NCI-H2171 treated with DMSO at 0.1 percent for 48 hours (cell line): ENCODE data around the gene SLC4A1AP.
"Not testable (repeated sequence)": the region's sequence is repeated elsewhere in the genome, so short reads cannot be mapped to it uniquely, and the experiment has no call there.

Experiments
- DNase-seq: peaks from one replicate; lab custom pipeline; 2025; lab: John Stamatoyannopoulos, UW

Gene SLC4A1AP

GRCh38 chr2:27651056-27651455 lies 12.6 kb upstream of the SLC4A1AP start:
- peak; percentile 15 for DNase-seq

DNA sequence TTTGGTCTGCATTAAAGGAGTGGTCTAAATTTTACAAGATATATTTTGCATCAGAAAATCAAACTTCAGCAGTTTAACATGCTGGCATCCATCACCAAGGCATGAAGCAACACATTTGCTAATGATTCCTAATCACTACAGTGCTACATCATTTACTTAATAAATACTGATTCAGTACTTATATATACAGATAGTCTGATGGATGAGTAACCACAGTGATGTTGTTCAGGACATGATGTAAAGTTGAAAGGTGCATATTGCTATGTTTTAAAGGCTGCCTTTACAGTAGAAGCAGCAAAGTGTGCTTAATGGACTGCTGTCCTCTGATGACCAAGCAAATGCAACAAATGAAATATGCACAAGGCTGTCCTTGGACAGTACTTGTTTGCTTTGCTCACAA lies 11.3 kb upstream of the SLC4A1AP start:
- DNase-seq = no peak

- no peak for DNase-seq
Measured at GRCh38 chr2:27652790-27653189, 10.9 kb upstream of the SLC4A1AP start.

- no peak for DNase-seq
Measured at GRCh38 chr2:27653397-27653796, 10.3 kb upstream of the SLC4A1AP start.

- DNase-seq = no peak
Measured at GRCh38 chr2:27655155-27655951, 8.3 kb upstream of the SLC4A1AP start.

DNA sequence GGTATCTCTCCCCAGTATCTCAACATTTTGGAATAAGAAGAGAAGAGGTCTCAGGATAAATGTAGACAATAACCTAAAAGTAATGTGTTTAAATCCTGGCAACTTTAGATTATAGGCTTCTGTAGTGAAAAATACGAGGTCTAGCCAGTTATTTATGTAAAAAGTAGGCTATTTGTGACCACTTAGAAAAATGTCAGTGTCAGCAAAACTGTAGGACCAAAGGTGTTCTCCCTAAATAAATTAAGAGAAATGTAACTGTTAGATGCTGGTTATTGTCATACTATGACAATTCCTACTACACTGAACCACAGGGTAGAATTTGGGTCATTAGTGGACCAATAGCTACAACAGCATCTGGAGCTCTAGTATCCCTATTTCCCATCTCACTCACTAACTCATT lies 2.3 kb upstream of the SLC4A1AP start:
- no peak for DNase-seq

DNA sequence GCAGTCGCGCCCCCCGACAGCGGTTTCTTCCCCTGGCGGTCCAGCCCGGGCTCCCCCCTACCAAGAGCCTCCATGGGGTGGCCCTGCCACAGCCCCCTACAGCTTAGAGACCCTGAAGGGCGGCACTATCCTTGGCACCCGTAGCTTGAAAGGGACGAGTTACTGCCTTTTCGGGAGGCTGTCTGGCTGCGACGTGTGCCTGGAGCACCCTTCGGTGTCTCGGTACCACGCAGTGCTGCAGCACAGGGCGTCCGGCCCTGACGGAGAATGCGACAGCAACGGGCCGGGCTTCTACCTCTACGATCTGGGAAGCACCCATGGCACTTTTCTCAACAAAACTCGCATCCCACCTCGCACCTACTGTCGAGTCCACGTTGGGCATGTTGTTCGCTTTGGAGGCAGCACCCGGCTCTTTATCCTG lies 475 bp downstream of the SLC4A1AP start:
- peak; percentile 57 for DNase-seq

- no peak for DNase-seq
Measured at GRCh38 chr2:27664622-27665363, 1.1 kb downstream of the SLC4A1AP start.

DNA sequence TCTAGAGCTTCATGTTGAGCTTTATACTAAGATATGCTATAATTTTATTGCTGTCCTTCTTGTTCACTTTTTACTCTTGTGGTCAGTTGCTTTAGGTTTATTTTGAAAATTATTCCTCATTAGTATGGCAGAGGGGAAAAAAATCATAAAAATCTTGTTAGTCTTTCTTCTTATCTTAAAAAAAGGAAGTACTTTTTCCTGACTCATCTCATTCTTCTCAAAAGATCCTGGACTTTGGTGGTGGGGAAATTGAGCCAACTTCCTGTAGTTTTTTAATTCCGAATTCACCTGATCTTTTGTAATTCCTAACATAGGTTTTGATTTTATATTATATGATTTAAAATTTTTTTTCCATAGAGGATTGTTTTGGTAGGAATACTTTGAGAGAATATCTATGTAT lies 3.8 kb downstream of the SLC4A1AP start:
- DNase-seq = no peak

- no peak for DNase-seq
Measured at GRCh38 chr2:27671235-27671634, 7.5 kb downstream of the SLC4A1AP start.

DNA sequence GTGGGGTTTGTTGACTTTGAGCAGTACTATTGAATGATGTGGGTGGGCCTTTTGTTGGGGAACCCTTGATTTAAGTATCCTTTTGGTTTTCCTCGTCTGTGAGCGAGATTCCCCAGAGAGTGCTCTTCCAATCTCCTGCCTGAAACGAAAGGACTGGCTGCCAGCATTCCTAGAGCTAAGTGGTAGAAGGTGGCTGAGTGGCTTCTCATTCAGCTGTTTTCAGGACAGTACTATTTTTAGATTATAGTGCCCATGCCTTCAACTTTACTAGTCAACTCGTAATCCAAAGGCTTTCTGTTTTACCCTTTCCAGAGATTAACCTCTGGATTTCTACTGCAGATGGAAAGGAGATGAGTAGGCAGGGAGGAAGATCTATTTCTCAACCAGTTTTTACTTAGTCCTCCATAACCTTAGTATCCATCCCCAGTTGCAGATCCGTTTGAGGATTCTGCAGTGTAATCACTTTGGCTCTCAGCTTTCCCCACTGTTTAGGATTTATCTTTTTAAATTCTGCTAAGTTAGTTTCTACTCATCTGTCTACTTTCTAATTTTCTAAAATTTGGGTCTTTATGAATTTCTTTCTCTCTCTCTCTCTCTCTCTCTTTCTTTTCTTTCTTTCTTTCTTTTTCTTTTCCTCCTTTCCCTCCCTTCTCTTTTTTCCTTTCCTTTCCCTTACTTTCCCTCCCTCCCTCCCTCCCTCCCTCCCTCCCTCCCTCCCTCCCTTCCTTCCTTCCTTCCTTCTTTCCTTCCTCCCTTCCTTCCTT lies 9.2 kb downstream of the SLC4A1AP start:
- no peak for DNase-seq

- DNase-seq = no peak
Measured at GRCh38 chr2:27680571-27680970, 16.9 kb downstream of the SLC4A1AP start.

DNA sequence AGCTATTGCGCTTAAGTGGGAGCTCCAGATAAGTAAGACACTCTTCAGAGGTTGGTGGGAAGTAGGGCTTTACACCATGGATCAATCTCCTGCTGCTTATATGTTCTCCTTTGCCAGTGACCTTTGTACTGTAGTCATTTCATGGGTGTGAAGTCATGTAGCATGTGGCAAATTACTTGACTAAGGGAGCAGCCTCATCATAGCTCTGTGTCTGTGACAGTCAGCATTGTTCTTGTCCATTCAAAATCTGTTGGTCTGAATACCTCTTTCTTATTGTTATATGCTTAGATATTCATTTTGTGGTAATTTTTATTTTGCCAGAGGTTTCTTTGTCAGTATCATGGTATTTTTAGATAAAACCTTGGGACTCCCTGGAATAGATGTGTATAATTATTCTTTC lies 18.2 kb downstream of the SLC4A1AP start:
- DNase-seq = no peak

DNA sequence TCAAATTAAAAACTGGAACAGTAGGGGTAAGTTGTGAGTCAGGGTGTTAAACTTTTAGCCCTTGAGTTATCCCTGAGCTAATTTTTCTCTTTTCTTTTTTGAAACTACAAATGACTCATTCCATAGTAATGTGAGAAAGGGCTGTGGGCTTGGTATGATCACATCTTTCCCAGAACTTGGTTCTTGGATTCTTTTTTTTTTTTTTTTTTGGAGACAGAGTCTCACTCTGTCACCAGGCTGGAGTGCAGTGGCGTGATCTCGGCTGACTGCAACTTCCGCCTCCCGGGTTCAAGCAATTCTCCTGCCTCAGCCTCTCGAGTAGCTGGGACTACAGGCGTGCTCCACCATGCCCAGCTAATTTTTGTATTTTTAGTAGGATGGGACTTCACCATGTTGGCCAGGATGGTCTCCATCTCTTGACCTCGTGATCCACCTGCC lies 18.7 kb downstream of the SLC4A1AP start:
- DNase-seq = not testable (repeated sequence)

DNA sequence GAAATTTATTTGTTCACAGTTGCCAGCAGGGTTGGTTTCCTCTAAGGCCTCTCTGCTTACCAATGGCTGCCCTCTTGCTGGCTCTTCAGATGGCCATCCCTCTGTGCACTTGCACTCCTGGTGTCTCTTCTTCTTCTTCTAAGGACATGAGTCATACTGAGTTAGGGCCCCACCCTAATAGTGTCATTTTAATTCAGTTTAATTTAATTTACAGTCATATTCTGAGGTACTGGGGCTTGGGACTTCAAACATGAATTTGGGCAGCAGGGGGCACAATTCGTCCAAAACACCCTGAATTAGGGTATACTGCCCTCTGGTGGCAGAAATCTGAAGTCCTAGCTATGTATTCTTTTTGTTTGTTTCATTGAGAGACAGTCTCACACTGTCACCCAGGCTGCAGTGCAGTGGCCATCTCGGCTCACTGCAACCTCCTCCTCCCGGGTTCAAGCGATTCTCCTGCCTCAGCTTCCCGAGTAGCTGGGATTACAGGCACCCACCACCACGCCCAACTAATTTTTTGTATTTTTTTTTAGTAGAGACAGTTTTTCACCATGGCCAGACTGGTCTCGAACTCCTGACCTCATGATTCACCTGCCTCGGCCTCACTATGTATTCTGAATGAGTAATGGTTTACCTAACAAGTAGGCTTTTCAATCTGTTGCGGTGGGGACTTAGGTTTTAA lies 19.8 kb downstream of the SLC4A1AP start:
- DNase-seq = peak; percentile 96

DNA sequence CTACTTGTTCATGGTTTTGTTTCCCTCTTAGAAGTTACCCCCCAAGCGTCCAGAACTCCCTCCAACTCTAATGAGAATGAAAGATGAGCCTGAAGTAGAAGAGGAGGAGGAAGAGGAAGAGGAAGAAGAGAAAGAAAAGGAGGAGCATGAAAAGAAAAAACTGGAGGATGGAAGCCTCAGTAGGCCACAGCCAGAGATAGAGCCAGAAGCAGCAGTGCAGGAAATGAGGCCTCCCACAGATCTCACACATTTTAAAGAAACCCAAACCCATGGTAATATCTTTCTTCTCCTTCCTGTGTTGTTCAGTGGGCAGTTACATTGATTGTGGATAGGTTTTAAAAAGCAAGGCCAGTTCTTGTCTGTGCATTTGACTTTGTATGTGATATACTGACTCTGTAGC lies 21.3 kb downstream of the SLC4A1AP start:
- not testable (repeated sequence) for DNase-seq

DNA sequence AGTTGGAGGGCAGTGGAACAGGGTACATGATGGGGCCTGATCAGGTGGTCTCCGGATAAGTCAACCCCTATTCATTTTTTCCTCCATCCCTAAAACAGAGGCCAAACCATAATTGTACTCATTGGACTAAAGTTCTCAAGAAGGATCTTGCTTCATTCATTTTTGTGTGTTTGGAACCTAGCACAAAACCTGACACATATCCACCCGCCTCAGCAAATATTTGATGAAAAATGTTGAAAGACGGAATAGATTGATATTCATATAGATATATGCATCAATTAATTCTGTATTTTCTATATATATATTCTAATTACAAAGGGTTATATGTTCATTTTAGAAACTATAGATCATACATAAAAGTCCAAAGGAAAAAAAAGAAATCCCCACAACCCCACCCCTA lies 21.9 kb downstream of the SLC4A1AP start:
- no peak for DNase-seq

DNA sequence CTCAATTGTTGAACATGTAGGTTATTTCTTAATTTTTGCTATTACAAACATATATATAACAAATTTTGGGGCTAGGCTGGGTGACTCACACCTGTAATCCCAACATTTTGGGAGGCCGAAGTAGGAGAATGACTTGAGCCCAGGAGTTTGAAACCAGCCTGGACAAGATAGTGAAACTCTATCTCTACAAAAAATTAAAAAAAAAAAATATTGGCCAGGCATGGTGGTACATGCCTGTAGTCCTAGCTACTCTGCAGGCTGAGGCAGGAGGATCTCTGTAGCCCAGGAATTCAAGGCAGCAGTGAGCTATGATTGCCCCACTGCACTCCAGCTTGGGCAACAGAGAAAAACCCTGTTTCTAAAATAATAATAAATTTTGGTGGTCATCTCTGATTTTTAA lies 23.5 kb downstream of the SLC4A1AP start:
- DNase-seq = no peak

GRCh38 chr2:27689424-27689823 lies 25.7 kb downstream of the SLC4A1AP start:
- peak; percentile 38 for DNase-seq

GRCh38 chr2:27690052-27690451 lies 26.4 kb downstream of the SLC4A1AP start:
- peak; percentile 38 for DNase-seq

DNA sequence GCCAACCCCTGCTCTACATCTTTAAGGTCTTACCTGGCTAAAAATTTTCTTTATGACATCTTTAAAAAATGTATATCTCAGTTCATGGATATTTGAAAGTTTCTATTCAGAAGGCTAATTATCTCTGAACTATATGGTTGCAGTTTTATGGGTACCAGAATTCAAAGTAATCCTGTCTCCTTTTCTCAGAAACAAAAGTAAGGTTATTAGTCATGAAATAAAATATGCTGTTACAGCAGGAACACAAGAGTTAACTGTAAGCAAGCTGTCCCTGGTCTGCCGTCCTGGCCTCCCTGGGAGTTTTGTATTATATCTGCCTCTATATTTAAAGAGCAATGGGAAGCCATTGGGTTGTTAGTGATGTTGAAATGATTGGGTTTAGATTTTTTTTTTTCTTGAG lies 34.0 kb downstream of the SLC4A1AP start:
- no peak for DNase-seq

GRCh38 chr2:27701676-27702075 lies 38.0 kb downstream of the SLC4A1AP start:
- no peak for DNase-seq
